IMR-90 (cell line): ENCODE data around the gene AMIGO2. TPM values are rescaled to one million over a fixed set of nuclear protein-coding genes. Genes with fewer than 3 reads are reported as not detected.
A peak's percentile ranks its signal among the peaks of the same experiment; 100 is the strongest.

Source experiments
- ATAC-seq: fragments of 200-7000 bp; cut with Tn5 transposase; 2 replicates; pipeline ENCODE4 v1.9.1; 2020; ENCODE audit warnings: low read depth, mild to moderate bottlenecking, moderate library complexity
- BruUV-seq: library from RNA; stranded (reverse); fragments of 400-500 nt; replicated peaks from 2 replicates; lab custom pipeline; 2021; lab: Mats Ljungman, UMichigan
- CTCF ChIA-PET: fragments of 300-600 bp; formaldehyde crosslinking; extraction: SDS; loops from one replicate; lab custom pipeline; 2021; ENCODE audit warnings: antibody characterized with exemption; lab: Yijun Ruan, JAX
- POLR2A ChIA-PET: fragments of 300-600 bp; sonication (Branson Sonifier 250); formaldehyde crosslinking; loops from one replicate; lab custom pipeline; 2022; ENCODE audit warnings: antibody characterized with exemption; ENCODE audit not compliant: unreplicated experiment; lab: Charles Lee
- DNase-seq: peaks from one replicate; pipeline ENCODE4 v3.0.0; 2013
- H2AFZ ChIP-seq: replicated peaks from 2 replicates; pipeline ENCODE3; 2013; ENCODE audit warnings: low read length, mild to moderate bottlenecking; ENCODE audit not compliant: poor library complexity
- H2AK5ac ChIP-seq: 2 replicates; pipeline ENCODE4 v1.6.1; 2013; ENCODE audit warnings: low read depth, low read length, inconsistent platforms
- H2AK9ac ChIP-seq: replicated peaks from 2 replicates; pipeline ENCODE3; 2013; ENCODE audit warnings: mild to moderate bottlenecking, low read depth, low read length, moderate library complexity; ENCODE audit not compliant: poor library complexity
- H2BK120ac ChIP-seq: 2 replicates; pipeline ENCODE4 v1.6.1; 2013; ENCODE audit warnings: low read depth, low read length, inconsistent platforms
- H2BK15ac ChIP-seq: 3 replicates; pipeline ENCODE4 v1.6.1; 2013; ENCODE audit warnings: low read depth, low read length, inconsistent platforms
- H2BK20ac ChIP-seq: 2 replicates; pipeline ENCODE4 v1.6.1; 2013; ENCODE audit warnings: low read depth, mild to moderate bottlenecking, inconsistent platforms, low read length, moderate library complexity
- H2BK5ac ChIP-seq: 2 replicates; pipeline ENCODE4 v1.6.1; 2013; ENCODE audit warnings: mild to moderate bottlenecking, low read depth, low read length, inconsistent platforms; ENCODE audit not compliant: poor library complexity, severe bottlenecking
- H3K14ac ChIP-seq: replicated peaks from 2 replicates; pipeline ENCODE4 v1.6.1; 2013; ENCODE audit warnings: low read depth, low read length, inconsistent platforms
- H3K18ac ChIP-seq: 2 replicates; pipeline ENCODE4 v1.6.1; 2013; ENCODE audit warnings: low read depth, low read length, control low read depth
- H3K23ac ChIP-seq: 2 replicates; pipeline ENCODE4 v1.6.1; 2013; ENCODE audit warnings: low read depth, low read length, inconsistent platforms
- H3K27ac ChIP-seq: 2 replicates; pipeline ENCODE4 v1.5.1; 2013; ENCODE audit warnings: mild to moderate bottlenecking, control low read depth, low read length; ENCODE audit not compliant: insufficient read depth
- H3K27me3 ChIP-seq: 2 replicates; pipeline ENCODE4 v1.6.1; 2013; ENCODE audit warnings: low read length; ENCODE audit not compliant: control insufficient read depth, insufficient read depth
- H3K36me3 ChIP-seq: 2 replicates; pipeline ENCODE4 v1.6.1; 2013; ENCODE audit warnings: low read length, mixed read lengths; ENCODE audit not compliant: control insufficient read depth, insufficient read depth
- H3K4ac ChIP-seq: 2 replicates; pipeline ENCODE4 v1.6.1; 2013; ENCODE audit warnings: low read depth, low read length, inconsistent platforms
- H3K4me1 ChIP-seq: 2 replicates; pipeline ENCODE4 v1.6.1; 2013; ENCODE audit warnings: low read length, mixed read lengths; ENCODE audit not compliant: control insufficient read depth, insufficient read depth
- H3K4me2 ChIP-seq: 2 replicates; pipeline ENCODE4 v1.6.1; 2013; ENCODE audit warnings: low read depth, mild to moderate bottlenecking, control low read depth, low read length, moderate library complexity
- H3K4me3 ChIP-seq: 2 replicates; pipeline ENCODE4 v1.5.1; 2013; ENCODE audit warnings: low read depth, mild to moderate bottlenecking, control low read depth, low read length, moderate library complexity; ENCODE audit not compliant: insufficient read depth
- H3K56ac ChIP-seq: 2 replicates; pipeline ENCODE4 v1.6.1; 2013; ENCODE audit warnings: low read length, inconsistent platforms; ENCODE audit not compliant: insufficient read depth; ENCODE audit errors: extremely low read depth
- H3K79me1 ChIP-seq, 2 experiments: 2 replicates each; pipeline ENCODE4 v1.6.1; 2013; ENCODE audit warnings: low read length in 2 of 2, inconsistent platforms in 1 of 2, low read depth in 1 of 2
- H3K9ac ChIP-seq: 2 replicates; pipeline ENCODE4 v1.6.1; 2013; ENCODE audit warnings: low read depth, low read length, control low read depth
- H3K9me1 ChIP-seq: 2 replicates; pipeline ENCODE4 v1.6.1; 2013; ENCODE audit warnings: low read length, inconsistent platforms; ENCODE audit not compliant: insufficient read depth
- H3K9me3 ChIP-seq: 2 replicates; pipeline ENCODE4 v1.6.1; 2013; ENCODE audit warnings: low read length; ENCODE audit not compliant: control insufficient read depth, insufficient read depth
- H4K20me1 ChIP-seq: 2 replicates; pipeline ENCODE4 v1.6.1; 2013; ENCODE audit warnings: low read length, inconsistent platforms; ENCODE audit not compliant: insufficient read depth
- H4K5ac ChIP-seq: 2 replicates; pipeline ENCODE4 v1.6.1; 2013; ENCODE audit warnings: mild to moderate bottlenecking, low read depth, low read length, control low read depth
- H4K8ac ChIP-seq, 2 experiments: 2 replicates each; pipeline ENCODE4 v1.6.1; 2013; ENCODE audit warnings: low read depth in 2 of 2, low read length in 2 of 2, control low read depth in 1 of 2, inconsistent platforms in 1 of 2
- H4K91ac ChIP-seq: 2 replicates; pipeline ENCODE4 v1.6.1; 2013; ENCODE audit warnings: low read depth, low read length, inconsistent platforms; ENCODE audit not compliant: insufficient read depth
- BHLHE40 ChIP-seq: fragments of 150-350 bp; IDR thresholded peaks from 2 replicates; pipeline ENCODE4 v1.6.1; 2016; ENCODE audit warnings: mild to moderate bottlenecking, low read depth, low read length
- WGBS, 2 experiments: methylation state at CpG; one replicate each; pipeline versions ENCODE4 v1.1.5 to v1.1.7; 2013; ENCODE audit warnings: missing lambda C conversion rate in 2 of 2; ENCODE audit not compliant: insufficient read length in 1 of 2; ENCODE audit errors: extremely low coverage in 2 of 2; 5-methylcytosine and 5-hydroxymethylcytosine counted together
- dilution Hi-C: fragments of 300-500 bp; cut with HindIII; formaldehyde crosslinking; loops from one replicate; pipeline ENCODE4 v1.14.3; 2018; ENCODE audit warnings: low sequenced_read_pairs; ENCODE audit not compliant: unreplicated experiment
- in situ Hi-C: fragments of 300-500 bp; cut with MboI; formaldehyde crosslinking; loops from 3 replicates; pipeline ENCODE4 v1.14.3; 2019; ENCODE audit warnings: low sequenced_read_pairs, inconsistent platforms, mixed read lengths
- intact Hi-C: fragments of 100-400 bp; cut with micrococcal nuclease; formaldehyde crosslinking; loops from 2 replicates; pipeline ENCODE4 v1.10.0; 2022
- polyA plus RNA-seq, 3 experiments: library from polyadenylated mRNA; depleted of rRNA; stranded (reverse); fragments of >200 nt; gene quantifications; 2 replicates each; pipeline ENCODE4 v1.2.3, GENCODE V29; 2012; ENCODE audit warnings: low replicate concordance in 1 of 3
- total RNA-seq: library from RNA; depleted of rRNA; stranded (reverse); fragments of >200 nt; gene quantifications from 2 replicates; pipeline ENCODE4 v1.2.3, GENCODE V29; 2012
- TF ChIP-seq, protein P1 (sequence below): conservative IDR thresholded peaks from 2 replicates; pipeline ENCODE4 v1.5.1; 2012; ENCODE audit warnings: mild to moderate bottlenecking, low read depth, low read length, improper control_type of control experiment

AMIGO2 gene
- total and polyA plus RNA-seq, 2 of the 4 experiments (the other 2 are of a cell fraction): 20.1 to 32.6 TPM

DNA sequence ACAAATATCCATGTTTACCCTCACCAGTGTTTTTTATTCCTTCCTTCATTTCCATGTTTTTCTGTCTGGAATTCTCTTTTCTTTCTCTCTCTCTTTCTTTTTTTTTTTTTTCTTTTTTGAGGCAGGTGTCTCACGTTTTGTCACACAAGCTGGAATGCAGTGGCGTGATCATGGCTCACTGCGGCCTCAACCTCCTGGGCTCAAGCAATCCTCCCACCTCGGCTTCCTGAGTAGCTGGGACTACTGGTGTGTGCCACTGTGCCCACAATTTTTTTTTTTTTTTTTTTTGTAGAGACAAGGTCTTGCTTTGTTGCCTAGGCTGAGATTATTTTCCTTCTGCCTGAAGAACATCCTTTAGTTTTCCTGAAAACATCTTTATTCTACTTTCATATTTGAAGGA lies 15.0 kb upstream of the AMIGO2 start:
- intact Hi-C loops (loop anchor here (5.0 kb wide), 2 partner anchors 52 to 207 kb away; no protein-coding TSS in a partner anchor), in situ Hi-C loops (no loop called here), dilution Hi-C loops (no loop called here)
- H2AK9ac ChIP-seq: no peak overlapping the region
- 0 out of 2 replicates have a peak overlapping the region, but pooled peaks have one; percentile 53 for H4K91ac ChIP-seq
- no peak overlapping the region for H3K56ac ChIP-seq
- no peak overlapping the region for H4K5ac ChIP-seq
- no peak overlapping the region for H3K14ac ChIP-seq
- H2AFZ ChIP-seq: no peak overlapping the region
- no peaks in the 10 kb centered on the region for H3K36me3 ChIP-seq
- peak overlapping the region; percentile 19; the same call in 1 of the 2 replicates for H3K4ac ChIP-seq
- CTCF ChIA-PET: interaction anchor here (0.6 kb wide), 1 partner anchor 138 kb away, joined by 3 read pairs; no protein-coding TSS in a partner anchor
- peak overlapping the region; percentile 51; the same call in 1 of the 2 replicates for H3K4me2 ChIP-seq
- POLR2A ChIA-PET: interaction anchor here (0.7 to 0.9 kb wide), 2 partner anchors 16 to 286 kb away, joined by 4 to 6 read pairs; partner anchors contain the start of gene PCED1B
- peaks cover 5 to 19% of the 10 kb centered on the region in 2 experiments; a peak in 3 of 4 replicates for H3K79me1 ChIP-seq
- no CpG with 5 or more reads among the region's 4 CpGs for WGBS, 2 experiments
- H2BK120ac ChIP-seq: peak overlapping the region; percentile 69; the same call in 1 of the 2 replicates
- H3K9me3 ChIP-seq: no peaks in the 10 kb centered on the region
- peak overlapping the region; percentile 92 for H2BK5ac ChIP-seq
- no peak overlapping the region; the same call in 1 of the 2 replicates for H3K18ac ChIP-seq
- no peak overlapping the region for H3K23ac ChIP-seq
- ATAC-seq: no peak
- no peaks in the 10 kb centered on the region for H4K20me1 ChIP-seq
- no peak overlapping the region; the same call in 2 of the 3 replicates for H2BK15ac ChIP-seq
- H3K4me3 ChIP-seq: no peak overlapping the region
- H3K9me1 ChIP-seq: peaks cover 11% of the 10 kb centered on the region
- no peak overlapping the region for H3K9ac ChIP-seq
- TF ChIP-seq, protein P1, sequence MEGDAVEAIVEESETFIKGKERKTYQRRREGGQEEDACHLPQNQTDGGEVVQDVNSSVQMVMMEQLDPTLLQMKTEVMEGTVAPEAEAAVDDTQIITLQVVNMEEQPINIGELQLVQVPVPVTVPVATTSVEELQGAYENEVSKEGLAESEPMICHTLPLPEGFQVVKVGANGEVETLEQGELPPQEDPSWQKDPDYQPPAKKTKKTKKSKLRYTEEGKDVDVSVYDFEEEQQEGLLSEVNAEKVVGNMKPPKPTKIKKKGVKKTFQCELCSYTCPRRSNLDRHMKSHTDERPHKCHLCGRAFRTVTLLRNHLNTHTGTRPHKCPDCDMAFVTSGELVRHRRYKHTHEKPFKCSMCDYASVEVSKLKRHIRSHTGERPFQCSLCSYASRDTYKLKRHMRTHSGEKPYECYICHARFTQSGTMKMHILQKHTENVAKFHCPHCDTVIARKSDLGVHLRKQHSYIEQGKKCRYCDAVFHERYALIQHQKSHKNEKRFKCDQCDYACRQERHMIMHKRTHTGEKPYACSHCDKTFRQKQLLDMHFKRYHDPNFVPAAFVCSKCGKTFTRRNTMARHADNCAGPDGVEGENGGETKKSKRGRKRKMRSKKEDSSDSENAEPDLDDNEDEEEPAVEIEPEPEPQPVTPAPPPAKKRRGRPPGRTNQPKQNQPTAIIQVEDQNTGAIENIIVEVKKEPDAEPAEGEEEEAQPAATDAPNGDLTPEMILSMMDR: no peak
- peak; percentile 72; the same call in 1 of the 2 replicates for TF ChIP-seq BHLHE40
- no peak for DNase-seq
- H3K4me1 ChIP-seq: peaks cover 9% of the 10 kb centered on the region
- peak overlapping the region; percentile 47; the same call in 1 of the 2 replicates for H3K27ac ChIP-seq
- peak overlapping the region; percentile 18; the same call in 1 of the 2 replicates for H2BK20ac ChIP-seq
- no peak overlapping the region for H2AK5ac ChIP-seq
- H3K27me3 ChIP-seq: no peaks in the 10 kb centered on the region
- H4K8ac ChIP-seq: peak overlapping the region in 1 of 2 experiments; percentile 63; a peak in 2 of 4 replicates
- BruUV-seq: no TSS peak
